ENCODE results near the gene SCGB1D1.

Gene SCGB1D1

GRCh38 chr11:62233730-62234129 lies 43.7 kb downstream of the SCGB1D1 start:
- no peak for DNase-seq (ENCODE audit: low read depth, low spot score)

- DNase-seq (ENCODE audit: low read depth, low spot score): no peak
These were observed 46.2 kb downstream of the SCGB1D1 start for GRCh38 chr11:62236187-62236586.

GRCh38 chr11:62237499-62237898 lies 47.5 kb downstream of the SCGB1D1 start:
- no peak for DNase-seq (ENCODE audit: low read depth, low spot score)

DNA sequence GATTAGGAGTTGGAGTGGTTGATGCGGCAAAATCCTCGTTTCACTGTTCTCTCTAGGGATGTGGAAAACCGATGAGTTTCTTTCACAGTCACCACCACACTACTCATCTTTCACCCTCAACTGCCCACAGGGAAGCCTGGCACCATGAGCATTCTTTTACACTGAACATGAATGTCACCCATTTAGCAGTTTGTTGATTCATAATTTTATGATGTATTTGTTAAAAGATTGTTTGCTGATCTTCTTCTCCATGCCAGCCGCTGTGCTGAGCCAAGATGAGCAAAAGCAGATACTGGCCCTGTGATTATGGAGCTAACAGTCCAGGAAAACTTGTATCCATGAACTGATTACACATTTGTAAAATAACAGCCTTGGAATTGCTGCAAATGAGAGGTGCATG lies 48.1 kb downstream of the SCGB1D1 start:
- no peak for DNase-seq (ENCODE audit: low read depth, low spot score)

GRCh38 chr11:62241095-62241494 lies 51.1 kb downstream of the SCGB1D1 start:
- DNase-seq (ENCODE audit: low read depth, low spot score): no peak

GRCh38 chr11:62242021-62242420 lies 52.0 kb downstream of the SCGB1D1 start, which contains the start of gene SCGB1D2:
TSS of gene SCGB1D2 (plus strand) at chr11:62242239. CDS start at chr11:62242308, 69 bp downstream.
- DNase-seq (ENCODE audit: low read depth, low spot score): no peak
